ENCODE results near the gene PTPRB. TPM values are rescaled to one million over a fixed set of nuclear protein-coding genes. Genes with fewer than 3 reads are reported as not detected.

Gene PTPRB
- total and polyA plus RNA-seq, 2 donors (not counting 1 experiment from before 2014, with no cell fraction given), result 0.66 to 1.6 TPM

DNA sequence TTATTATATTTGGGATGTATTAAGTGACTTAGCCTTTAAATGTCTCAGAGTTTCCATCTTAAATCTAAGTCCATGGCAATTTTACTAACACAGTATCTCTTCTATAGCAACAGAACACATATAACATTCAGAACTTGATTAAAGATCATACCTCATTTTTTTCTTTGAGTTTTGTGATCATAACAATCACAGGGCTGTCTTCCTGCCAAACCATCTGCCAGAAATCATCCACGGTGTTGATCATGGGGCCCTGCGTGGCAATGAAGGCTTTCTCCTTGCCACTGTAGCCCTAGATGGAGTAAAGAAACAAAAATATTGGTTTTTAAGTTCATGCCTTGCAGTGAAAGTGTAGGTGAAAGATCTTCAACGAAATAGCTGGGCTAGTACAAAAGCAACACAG lies 46.7 kb upstream of the PTPRB start:
- H3K9ac ChIP-seq (ENCODE audit: insufficient read depth, low read length), result no peak overlapping the region
- no peaks in the 10 kb centered on the region for H3K4me1 ChIP-seq (ENCODE audit: control insufficient read depth, extremely low read depth, insufficient read depth, low read length)
- H3K36me3 ChIP-seq (ENCODE audit: control insufficient read depth, insufficient read depth, low read length), result no peaks in the 10 kb centered on the region
- no peak overlapping the region for H3K4me2 ChIP-seq (ENCODE audit: extremely low read depth, insufficient read depth, low read length)
- no peak overlapping the region for H3K27ac ChIP-seq (ENCODE audit: insufficient read depth, low read length)
- no peaks in the 10 kb centered on the region for H3K79me2 ChIP-seq (ENCODE audit: control insufficient read depth, insufficient read depth, low read length)
- H3K4me3 ChIP-seq (replicated peaks in 1 of 4; ENCODE audit: control extremely low read depth in 1 of 4, insufficient read depth in 1 of 4, low read depth in 3 of 4, low read length in 4 of 4), result no peak overlapping the region
- no peaks in the 10 kb centered on the region for H3K27me3 ChIP-seq (ENCODE audit: control insufficient read depth, insufficient read depth, low read length)
- H3K9me3 ChIP-seq (ENCODE audit: control insufficient read depth, insufficient read depth, low read depth, low read length), result no peaks in the 10 kb centered on the region
- DNase-seq (ENCODE audit: low read depth in 2 of 2), result no peak
- no peak overlapping the region for H2AFZ ChIP-seq (ENCODE audit: low read length)
- H4K20me1 ChIP-seq (ENCODE audit: control insufficient read depth, extremely low read depth, insufficient read depth, low read length), result no peaks in the 10 kb centered on the region
- no peak for TF ChIP-seq EZH2 (IDR thresholded peaks at IDR 0.05; ENCODE audit: low read length, missing control alignments)
- TF ChIP-seq CTCF (conservative IDR thresholded peaks at IDR 0.05 in 1 of 2, IDR thresholded peaks at IDR 0.05 in 1 of 2; ENCODE audit: low read depth in 1 of 2, low read length in 2 of 2), result no peak

- DNase-seq (ENCODE audit: low read depth in 2 of 2), result no peak
- no peaks in the 10 kb centered on the region for H3K9me3 ChIP-seq (ENCODE audit: control insufficient read depth, insufficient read depth, low read depth, low read length)
- H3K79me2 ChIP-seq (ENCODE audit: control insufficient read depth, insufficient read depth, low read length), result no peaks in the 10 kb centered on the region
- no peak for TF ChIP-seq CTCF (conservative IDR thresholded peaks at IDR 0.05 in 1 of 2, IDR thresholded peaks at IDR 0.05 in 1 of 2; ENCODE audit: low read depth in 1 of 2, low read length in 2 of 2)
- TF ChIP-seq EZH2 (IDR thresholded peaks at IDR 0.05; ENCODE audit: low read length, missing control alignments), result no peak
- H3K4me1 ChIP-seq (ENCODE audit: control insufficient read depth, extremely low read depth, insufficient read depth, low read length), result no peaks in the 10 kb centered on the region
- no peaks in the 10 kb centered on the region for H3K27me3 ChIP-seq (ENCODE audit: control insufficient read depth, insufficient read depth, low read length)
- H3K36me3 ChIP-seq (ENCODE audit: control insufficient read depth, insufficient read depth, low read length), result no peaks in the 10 kb centered on the region
- H4K20me1 ChIP-seq (ENCODE audit: control insufficient read depth, extremely low read depth, insufficient read depth, low read length), result no peaks in the 10 kb centered on the region
- H3K27ac ChIP-seq (ENCODE audit: insufficient read depth, low read length), result no peak overlapping the region
- H3K4me3 ChIP-seq (replicated peaks in 1 of 4; ENCODE audit: control extremely low read depth in 1 of 4, insufficient read depth in 1 of 4, low read depth in 3 of 4, low read length in 4 of 4), result no peak overlapping the region
- no peak overlapping the region for H3K9ac ChIP-seq (ENCODE audit: insufficient read depth, low read length)
- H3K4me2 ChIP-seq (ENCODE audit: extremely low read depth, insufficient read depth, low read length), result no peak overlapping the region
- H2AFZ ChIP-seq (ENCODE audit: low read length), result no peak overlapping the region
These were observed 34.5 kb upstream of the PTPRB start for GRCh38 chr12:70671698-70672097.

GRCh38 chr12:70670948-70671347 lies 33.7 kb upstream of the PTPRB start:
- Histone ChIP-seq H3K27me3 (ENCODE audit: control insufficient read depth, insufficient read depth, low read length) (no peaks in the 10 kb centered on the region), H3K27ac (ENCODE audit: insufficient read depth, low read length) (no peak overlapping the region), H3K36me3 (ENCODE audit: control insufficient read depth, insufficient read depth, low read length) (no peaks in the 10 kb centered on the region), H4K20me1 (ENCODE audit: control insufficient read depth, extremely low read depth, insufficient read depth, low read length) (no peaks in the 10 kb centered on the region), H2AFZ (ENCODE audit: low read length) (no peak overlapping the region), H3K79me2 (ENCODE audit: control insufficient read depth, insufficient read depth, low read length) (no peaks in the 10 kb centered on the region), H3K9me3 (ENCODE audit: control insufficient read depth, insufficient read depth, low read depth, low read length) (no peaks in the 10 kb centered on the region), H3K9ac (ENCODE audit: insufficient read depth, low read length) (no peak overlapping the region), H3K4me3 (replicated peaks in 1 of 4; ENCODE audit: control extremely low read depth in 1 of 4, insufficient read depth in 1 of 4, low read depth in 3 of 4, low read length in 4 of 4) (no peak overlapping the region), H3K4me1 (ENCODE audit: control insufficient read depth, extremely low read depth, insufficient read depth, low read length) (no peaks in the 10 kb centered on the region), H3K4me2 (ENCODE audit: extremely low read depth, insufficient read depth, low read length) (no peak overlapping the region)
- TF ChIP-seq EZH2 (IDR thresholded peaks at IDR 0.05; ENCODE audit: low read length, missing control alignments), result no peak
- no peak for TF ChIP-seq CTCF (conservative IDR thresholded peaks at IDR 0.05 in 1 of 2, IDR thresholded peaks at IDR 0.05 in 1 of 2; ENCODE audit: low read depth in 1 of 2, low read length in 2 of 2)
- no peak for DNase-seq (ENCODE audit: low read depth in 2 of 2)
